CD14-positive monocyte (primary cell): ENCODE results near the gene EFCAB8. TPM values are rescaled to one million over a fixed set of nuclear protein-coding genes. Genes with fewer than 3 reads are reported as not detected.

ENCODE experiments used
- DNase-seq, 3 donors: peaks; one replicate each; pipeline ENCODE4 v3.0.0-alpha.2; 2011 to 2022
- H2AFZ ChIP-seq: 2 replicates; pipeline ENCODE4 v1.6.0; 2012; ENCODE audit warnings: mild to moderate bottlenecking, low read depth, low read length, inconsistent platforms; ENCODE audit not compliant: insufficient read depth, poor library complexity, severe bottlenecking
- H3K27ac ChIP-seq, 2 donors: 1 replicate in 1 of 2; 2 replicates in 1 of 2; pipeline ENCODE4 v1.5.1; 2012 to 2013; ENCODE audit warnings: low read length in 2 of 2, control low read depth in 1 of 2, inconsistent platforms in 1 of 2, low read depth in 1 of 2, mild to moderate bottlenecking in 1 of 2
- H3K27me3 ChIP-seq, 2 donors: one replicate each; pipeline versions ENCODE4 v1.6.0 to v1.6.1; 2011 to 2013; ENCODE audit warnings: low read length in 2 of 2; ENCODE audit not compliant: control insufficient read depth in 2 of 2, insufficient read depth in 2 of 2
- H3K36me3 ChIP-seq, 2 donors: replicated peaks in 1 of 2; 1 replicate in 1 of 2; 2 replicates in 1 of 2; pipeline versions ENCODE4 v1.5.1 to v1.6.1; 2012 to 2013; ENCODE audit warnings: low read length in 2 of 2, control low read depth in 1 of 2, inconsistent platforms in 1 of 2, mild to moderate bottlenecking in 1 of 2; ENCODE audit not compliant: insufficient read depth in 2 of 2, control insufficient read depth in 1 of 2
- H3K4me1 ChIP-seq, 2 donors: 1 replicate in 1 of 2; 2 replicates in 1 of 2; pipeline versions ENCODE4 v1.5.1 to v1.6.1; 2012 to 2013; ENCODE audit warnings: low read length in 2 of 2, control low read depth in 1 of 2, inconsistent platforms in 1 of 2, mild to moderate bottlenecking in 1 of 2, moderate library complexity in 1 of 2; ENCODE audit not compliant: insufficient read depth in 2 of 2, control insufficient read depth in 1 of 2
- H3K4me2 ChIP-seq: replicated peaks from 2 replicates; pipeline ENCODE3; 2012; ENCODE audit warnings: low read length, moderate library complexity, mild to moderate bottlenecking; ENCODE audit not compliant: poor library complexity, severe bottlenecking; ENCODE audit errors: extremely low read depth
- H3K4me3 ChIP-seq, 3 experiments: fragments of 200-600 bp in 1 of 3; sonication (generic) in 1 of 3; replicated peaks in 1 of 3; 1 replicate in 2 of 3; 2 replicates in 1 of 3; pipeline ENCODE4 v1.5.1; 2011 to 2013; ENCODE audit warnings: low read length in 3 of 3, mild to moderate bottlenecking in 3 of 3, control low read depth in 2 of 3, low read depth in 2 of 3, inconsistent platforms in 1 of 3, moderate library complexity in 1 of 3
- H3K79me2 ChIP-seq: 2 replicates; pipeline ENCODE4 v1.6.0; 2012; ENCODE audit warnings: mild to moderate bottlenecking, control low read depth, inconsistent platforms, low read length, moderate library complexity; ENCODE audit not compliant: insufficient read depth
- H3K9ac ChIP-seq: 2 replicates; pipeline ENCODE4 v1.6.0; 2017; ENCODE audit warnings: low read length, mild to moderate bottlenecking; ENCODE audit not compliant: insufficient read depth, poor library complexity, severe bottlenecking
- H3K9me3 ChIP-seq, 2 donors: replicated peaks in 1 of 2; 1 replicate in 1 of 2; 2 replicates in 1 of 2; pipeline versions ENCODE4 v1.5.1 to v1.6.1; 2012 to 2013; ENCODE audit warnings: low read length in 2 of 2, control low read depth in 1 of 2; ENCODE audit not compliant: control insufficient read depth in 1 of 2, insufficient read depth in 1 of 2
- H4K20me1 ChIP-seq: 2 replicates; pipeline ENCODE4 v1.6.0; 2012; ENCODE audit warnings: mild to moderate bottlenecking, low read length, control low read depth, moderate library complexity; ENCODE audit not compliant: insufficient read depth
- H3K27ac Mint-ChIP-seq, 7 donors: one replicate each; pipeline ENCODE4 v1.8.0; 2020; ENCODE audit warnings: mild to moderate bottlenecking in 7 of 7, mixed read lengths in 7 of 7, moderate library complexity in 6 of 7, inconsistent platforms in 2 of 7
- H3K27me3 Mint-ChIP-seq, 3 donors: one replicate each; pipeline ENCODE4 v1.8.0; 2021 to 2022; ENCODE audit warnings: low read depth in 3 of 3, mild to moderate bottlenecking in 3 of 3, mixed read lengths in 3 of 3, moderate library complexity in 3 of 3, inconsistent platforms in 1 of 3
- H3K36me3 Mint-ChIP-seq, 2 donors: one replicate each; pipeline ENCODE4 v1.8.0; 2020; ENCODE audit warnings: mixed read lengths in 2 of 2, inconsistent platforms in 1 of 2, mild to moderate bottlenecking in 1 of 2
- H3K4me1 Mint-ChIP-seq: one replicate; pipeline ENCODE4 v1.8.0; 2020; ENCODE audit warnings: mild to moderate bottlenecking, mixed read lengths
- H3K4me3 Mint-ChIP-seq, 2 donors: one replicate each; pipeline ENCODE4 v1.8.0; 2020; ENCODE audit warnings: mild to moderate bottlenecking in 2 of 2, mixed read lengths in 2 of 2, moderate library complexity in 1 of 2
- H3K9me3 Mint-ChIP-seq, 7 donors: one replicate each; pipeline ENCODE4 v1.8.0; 2020 to 2022; ENCODE audit warnings: mixed read lengths in 7 of 7, mild to moderate bottlenecking in 6 of 7, moderate library complexity in 6 of 7, inconsistent platforms in 2 of 7
- CTCF ChIP-seq: fragments of 200-600 bp; IDR thresholded peaks from one replicate; pipeline ENCODE4 v1.8.0; 2022; ENCODE audit warnings: antibody characterized with exemption, mild to moderate bottlenecking
- WGBS: methylation state at CpG from one replicate; pipeline ENCODE4 v1.1.5; 2013; ENCODE audit warnings: missing lambda C conversion rate; ENCODE audit not compliant: insufficient coverage; 5-methylcytosine and 5-hydroxymethylcytosine counted together
- intact Hi-C, 2 donors: fragments of 100-400 bp; cut with micrococcal nuclease; formaldehyde crosslinking; loops; one replicate each; pipeline versions ENCODE4 v1.15.0 to v1.15.1; 2023
- polyA plus RNA-seq, 3 donors: library from polyadenylated mRNA; depleted of rRNA in 1 of 3; unstranded in 2 of 3; stranded (reverse) in 1 of 3; fragments of 300-500 nt in 2 of 3; fragments of >200 nt in 1 of 3; fragmentation: Illumina TruSeq in 2 of 3; gene quantifications; 1 replicate in 2 of 3; 2 replicates in 1 of 3; pipeline ENCODE4 v1.2.3, GENCODE V29; 2012 to 2021

The EFCAB8 gene
- polyA plus RNA-seq, 3 donors = 0.45 TPM; not detected in 2

GRCh38 chr20:32993496-32994050 lies 134.8 kb downstream of the EFCAB8 start:
- no peak overlapping the region for H3K27ac ChIP-seq
- no peaks in the 10 kb centered on the region for H3K36me3 Mint-ChIP-seq
- no peaks in the 10 kb centered on the region for H3K4me1 Mint-ChIP-seq
- no peak overlapping the region for H3K4me3 Mint-ChIP-seq
- no peaks in the 10 kb centered on the region for H3K4me1 ChIP-seq
- H3K9ac ChIP-seq = no peak overlapping the region
- no peaks in the 10 kb centered on the region for H3K79me2 ChIP-seq
- H3K27ac Mint-ChIP-seq = no peak overlapping the region
- no peak overlapping the region for H2AFZ ChIP-seq
- intact Hi-C loops = no loop called here
- H3K9me3 Mint-ChIP-seq = peaks cover 0 to 9% (median 0%) of the 10 kb centered on the region in 7 donors
- H3K4me3 ChIP-seq = no peak overlapping the region
- H3K27me3 Mint-ChIP-seq = peaks cover 0 to 1% (median 0%) of the 10 kb centered on the region in 3 donors
- 90% methylated on average over 6 of the region's 8 CpGs for WGBS
- no peak for DNase-seq
- H3K27me3 ChIP-seq = no peaks in the 10 kb centered on the region
- H3K9me3 ChIP-seq = peaks cover 0 to 2% of the 10 kb centered on the region in 2 donors
- H3K36me3 ChIP-seq = no peaks in the 10 kb centered on the region
- no peak overlapping the region for H3K4me2 ChIP-seq
- TF ChIP-seq CTCF = no peak
- H4K20me1 ChIP-seq = no peaks in the 10 kb centered on the region

DNA sequence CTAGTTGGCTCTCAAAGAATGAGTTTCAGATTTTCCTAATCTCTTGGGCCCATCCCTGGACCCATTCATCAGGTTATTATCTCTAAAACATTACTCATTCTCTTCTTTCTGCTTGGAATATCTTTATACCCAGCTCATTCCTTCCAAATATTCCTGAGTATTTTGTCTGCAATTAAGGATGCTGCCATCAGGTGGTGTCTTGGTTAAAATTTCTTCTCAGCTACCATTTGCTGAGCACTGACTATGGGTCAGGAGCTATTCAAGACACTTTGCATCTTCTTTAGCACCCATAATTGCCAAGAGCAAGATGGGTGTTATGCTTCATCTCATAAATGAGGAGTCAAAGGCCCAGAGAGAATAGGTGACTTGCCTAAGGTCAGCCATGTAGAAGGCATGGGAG lies 137.1 kb downstream of the EFCAB8 start:
- Histone ChIP-seq H4K20me1 (no peaks in the 10 kb centered on the region), H3K4me1 (peaks cover 6% of the 10 kb centered on the region in 2 donors), H3K9ac (no peak overlapping the region), H3K79me2 (no peaks in the 10 kb centered on the region), H3K36me3 (no peaks in the 10 kb centered on the region), H3K27ac (no peak overlapping the region), H3K4me3 (no peak overlapping the region), H3K9me3 (peaks cover 0 to 2% of the 10 kb centered on the region in 2 donors), H3K4me2 (no peak overlapping the region), H3K27me3 (no peaks in the 10 kb centered on the region), H2AFZ (no peak overlapping the region)
- Mint-ChIP-seq H3K4me1 (peaks cover 12% of the 10 kb centered on the region), H3K27me3 (peaks cover 0 to 1% (median 0%) of the 10 kb centered on the region in 3 donors), H3K4me3 (no peak overlapping the region), H3K27ac (no peak overlapping the region), H3K36me3 (no peaks in the 10 kb centered on the region), H3K9me3 (peaks cover 0 to 9% (median 0%) of the 10 kb centered on the region in 7 donors)
- intact Hi-C loops = no loop called here
- DNase-seq = no peak
- no peak for TF ChIP-seq CTCF
